CD4-positive, alpha-beta T cell (primary cell): ENCODE measurements around the gene MED12L. TPM values are rescaled to one million over a fixed set of nuclear protein-coding genes. Genes with fewer than 3 reads are reported as not detected.

Experiments
- ATAC-seq: fragments of 200-7000 bp; cut with Tn5 transposase; one replicate; pipeline ENCODE4 v1.10.0; 2022; ENCODE audit warnings: mild to moderate bottlenecking; ENCODE audit not compliant: poor library complexity
- CTCF ChIA-PET: fragments of 350-600 bp; sonication (Branson Sonifier 250); formaldehyde crosslinking; loops from one replicate; lab custom pipeline; 2021; ENCODE audit warnings: antibody characterized with exemption, inconsistent platforms; lab: Charles Lee
- POLR2A ChIA-PET: fragments of 350-600 bp; sonication (Branson Sonifier 250); formaldehyde crosslinking; loops from one replicate; lab custom pipeline; 2021; ENCODE audit warnings: antibody characterized with exemption, inconsistent platforms; lab: Charles Lee
- DNase-seq, 14 experiments: peaks; one replicate each; pipeline ENCODE4 v3.0.0-alpha.2; 2013 to 2020; ENCODE audit warnings: mixed read lengths in 2 of 14
- H3K27ac ChIP-seq, 2 donors: one replicate each; pipeline versions ENCODE4 v1.5.1 to v1.7.0; 2013; ENCODE audit warnings: low read length in 2 of 2, low read depth in 1 of 2, mild to moderate bottlenecking in 1 of 2
- H3K27me3 ChIP-seq, 2 experiments: 1 replicate in 1 of 2; 2 replicates in 1 of 2; pipeline versions ENCODE4 v1.6.1 to v1.7.0; 2013; ENCODE audit warnings: low read length in 2 of 2, control low read depth in 1 of 2, mild to moderate bottlenecking in 1 of 2, moderate library complexity in 1 of 2; ENCODE audit not compliant: insufficient read depth in 2 of 2, control insufficient read depth in 1 of 2
- H3K36me3 ChIP-seq: one replicate; pipeline ENCODE4 v1.6.1; 2013; ENCODE audit warnings: low read length, control low read depth; ENCODE audit not compliant: insufficient read depth
- H3K4me1 ChIP-seq: one replicate; pipeline ENCODE4 v1.6.1; 2013; ENCODE audit warnings: low read length, control low read depth; ENCODE audit not compliant: insufficient read depth
- H3K4me3 ChIP-seq: one replicate; pipeline ENCODE4 v1.5.1; 2013; ENCODE audit warnings: mild to moderate bottlenecking, low read length, moderate library complexity
- H3K9me3 ChIP-seq, 2 experiments: 1 replicate in 1 of 2; 2 replicates in 1 of 2; pipeline versions ENCODE4 v1.6.1 to v1.7.0; 2013; ENCODE audit warnings: low read length in 2 of 2, mild to moderate bottlenecking in 2 of 2, control low read depth in 1 of 2, moderate library complexity in 1 of 2; ENCODE audit not compliant: control insufficient read depth in 1 of 2, insufficient read depth in 1 of 2
- H3K27ac Mint-ChIP-seq: one replicate; pipeline ENCODE4 v1.8.0; 2020; ENCODE audit warnings: mixed read lengths
- H3K27me3 Mint-ChIP-seq: one replicate; pipeline ENCODE4 v1.8.0; 2021; ENCODE audit warnings: mixed read lengths
- H3K36me3 Mint-ChIP-seq: one replicate; pipeline ENCODE4 v1.8.0; 2021; ENCODE audit warnings: low read depth, mixed read lengths
- H3K4me1 Mint-ChIP-seq: one replicate; pipeline ENCODE4 v1.8.0; 2021; ENCODE audit warnings: low read depth, mixed read lengths
- H3K4me3 Mint-ChIP-seq: one replicate; pipeline ENCODE4 v1.8.0; 2020; ENCODE audit warnings: mild to moderate bottlenecking, mixed read lengths
- H3K9me3 Mint-ChIP-seq: one replicate; pipeline ENCODE4 v1.8.0; 2020; ENCODE audit warnings: mixed read lengths
- intact Hi-C, 2 experiments: fragments of 100-400 bp; cut with DNase I in 1 of 2; cut with micrococcal nuclease in 1 of 2; formaldehyde crosslinking; loops; one replicate each; pipeline versions ENCODE4 v1.15.1 to v1.9.0; 2023 to 2025; cut with DNase I, micrococcal nuclease
- total RNA-seq, 174 experiments: library from RNA in 2 of 174; stranded (reverse) in 2 of 174; gene quantifications; one replicate each; pipeline ENCODE4 v1.2.3 and lab custom pipeline; 2021 to 2026
- TF ChIP-seq, protein P1 (sequence below): fragments of 200-600 bp; IDR thresholded peaks from one replicate; pipeline ENCODE4 v1.8.0; 2022; ENCODE audit warnings: antibody characterized with exemption, mild to moderate bottlenecking

MED12L gene
- total RNA-seq, 2 experiments from 2014 or later, result 0.39 to 0.49 TPM

- Mint-ChIP-seq H3K4me3 (no peak overlapping the region), H3K27me3 (no peaks in the 10 kb centered on the region), H3K9me3 (no peaks in the 10 kb centered on the region), H3K36me3 (peaks cover 10% of the 10 kb centered on the region), H3K4me1 (peaks cover 25% of the 10 kb centered on the region), H3K27ac (no peak overlapping the region)
- DNase-seq, result no peak
- H3K4me1 ChIP-seq, result peaks cover 5% of the 10 kb centered on the region
- ChIA-PET CTCF (interaction anchor here (0.9 to 1.3 kb wide), 2 partner anchors 24 to 27 kb away, joined by 3 read pairs; no protein-coding TSS in a partner anchor), POLR2A (interaction anchor here (1.1 to 1.5 kb wide), 3 partner anchors 9 to 428 kb away, joined by 3 to 8 read pairs (median 4); no protein-coding TSS in a partner anchor)
- H3K4me3 ChIP-seq, result no peak overlapping the region
- peaks cover 2% of the 10 kb centered on the region for H3K36me3 ChIP-seq
- TF ChIP-seq, protein P1, sequence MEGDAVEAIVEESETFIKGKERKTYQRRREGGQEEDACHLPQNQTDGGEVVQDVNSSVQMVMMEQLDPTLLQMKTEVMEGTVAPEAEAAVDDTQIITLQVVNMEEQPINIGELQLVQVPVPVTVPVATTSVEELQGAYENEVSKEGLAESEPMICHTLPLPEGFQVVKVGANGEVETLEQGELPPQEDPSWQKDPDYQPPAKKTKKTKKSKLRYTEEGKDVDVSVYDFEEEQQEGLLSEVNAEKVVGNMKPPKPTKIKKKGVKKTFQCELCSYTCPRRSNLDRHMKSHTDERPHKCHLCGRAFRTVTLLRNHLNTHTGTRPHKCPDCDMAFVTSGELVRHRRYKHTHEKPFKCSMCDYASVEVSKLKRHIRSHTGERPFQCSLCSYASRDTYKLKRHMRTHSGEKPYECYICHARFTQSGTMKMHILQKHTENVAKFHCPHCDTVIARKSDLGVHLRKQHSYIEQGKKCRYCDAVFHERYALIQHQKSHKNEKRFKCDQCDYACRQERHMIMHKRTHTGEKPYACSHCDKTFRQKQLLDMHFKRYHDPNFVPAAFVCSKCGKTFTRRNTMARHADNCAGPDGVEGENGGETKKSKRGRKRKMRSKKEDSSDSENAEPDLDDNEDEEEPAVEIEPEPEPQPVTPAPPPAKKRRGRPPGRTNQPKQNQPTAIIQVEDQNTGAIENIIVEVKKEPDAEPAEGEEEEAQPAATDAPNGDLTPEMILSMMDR, result no peak
- intact Hi-C loops, result loop anchor here in 1 of 2 experiments (5.0 kb wide), 1 partner anchor 1210 kb away; no protein-coding TSS in a partner anchor
- H3K27ac ChIP-seq, result no peak overlapping the region
- peaks cover 0 to 9% of the 10 kb centered on the region in 2 experiments for H3K9me3 ChIP-seq
- no peaks in the 10 kb centered on the region for H3K27me3 ChIP-seq
- ATAC-seq, result no peak
Measured at GRCh38 chr3:151192545-151192944, 107.1 kb downstream of the MED12L start.

DNA sequence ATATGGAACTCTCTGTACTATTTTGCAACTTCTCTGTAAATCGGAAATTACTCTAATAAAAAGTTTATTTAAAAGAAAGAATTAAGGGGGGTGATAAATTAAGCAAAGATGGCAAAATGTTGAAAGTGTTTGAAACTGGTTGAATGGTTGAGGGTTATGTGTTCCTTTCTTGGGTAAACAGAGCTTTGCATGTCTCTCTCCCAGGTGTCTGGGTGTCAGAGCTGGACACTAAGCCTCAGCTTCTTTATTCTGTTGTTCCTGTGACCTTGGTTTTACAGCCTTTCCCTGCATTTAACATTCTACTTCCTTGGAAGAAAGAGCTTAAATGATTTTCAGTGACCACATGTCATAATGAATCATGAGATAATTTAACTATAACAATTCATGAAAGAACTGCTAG is 110.4 kb downstream of the MED12L start:
- intact Hi-C loops, result loop anchor here in 1 of 2 experiments (2.0 kb wide), 1 partner anchor 15 kb away; no protein-coding TSS in a partner anchor
- TF ChIP-seq, protein P1, result no peak
- ATAC-seq (no peak), DNase-seq (no peak)
- Histone ChIP-seq H3K27ac (no peak overlapping the region), H3K27me3 (no peaks in the 10 kb centered on the region), H3K4me3 (no peak overlapping the region), H3K9me3 (peaks cover 0 to 9% of the 10 kb centered on the region in 2 experiments), H3K36me3 (peaks cover 16% of the 10 kb centered on the region), H3K4me1 (peaks cover 18% of the 10 kb centered on the region)
- H3K36me3 Mint-ChIP-seq, result peaks cover 33% of the 10 kb centered on the region
- H3K4me3 Mint-ChIP-seq, result no peak overlapping the region
- CTCF ChIA-PET, result interaction anchor here (0.9 to 1.6 kb wide), 2 partner anchors 15 to 32 kb away, joined by 4 to 5 read pairs; no protein-coding TSS in a partner anchor
- no peaks in the 10 kb centered on the region for H3K27me3 Mint-ChIP-seq
- peaks cover 30% of the 10 kb centered on the region for H3K4me1 Mint-ChIP-seq
- H3K27ac Mint-ChIP-seq, result no peak overlapping the region
- POLR2A ChIA-PET, result interaction anchor here (1.1 to 9.0 kb wide), 2 partner anchors 12 to 25 kb away, joined by 3 to 84 read pairs; no protein-coding TSS in a partner anchor
- no peaks in the 10 kb centered on the region for H3K9me3 Mint-ChIP-seq

DNA sequence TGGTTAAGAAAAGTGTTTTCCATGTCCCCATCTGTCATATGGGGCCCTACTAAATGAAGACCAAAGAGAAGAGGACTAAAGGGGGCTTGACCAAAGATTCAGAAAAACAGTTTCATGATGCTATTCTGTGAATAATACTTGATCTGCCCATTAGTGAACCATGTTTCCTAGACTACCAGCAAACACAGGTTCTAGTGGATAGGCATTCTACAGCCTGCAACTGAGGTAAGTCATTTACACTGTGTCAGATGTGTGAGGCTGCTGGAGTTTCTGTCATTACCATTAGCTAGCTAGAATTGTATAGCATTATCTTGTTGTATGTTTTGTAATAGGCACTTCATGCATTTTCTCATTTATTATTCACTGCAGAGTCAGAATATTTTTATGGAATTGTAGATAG is 111.0 kb downstream of the MED12L start:
- Mint-ChIP-seq H3K9me3 (no peaks in the 10 kb centered on the region), H3K27me3 (no peaks in the 10 kb centered on the region), H3K4me1 (peaks cover 36% of the 10 kb centered on the region), H3K36me3 (peaks cover 39% of the 10 kb centered on the region), H3K27ac (peak overlapping the region; percentile 36), H3K4me3 (no peak overlapping the region)
- POLR2A ChIA-PET, result interaction anchor here (1.1 to 9.0 kb wide), 2 partner anchors 12 to 25 kb away, joined by 3 to 84 read pairs; no protein-coding TSS in a partner anchor
- no peak for ATAC-seq
- CTCF ChIA-PET, result interaction anchor here (0.9 to 1.6 kb wide), 2 partner anchors 15 to 32 kb away, joined by 4 to 5 read pairs; no protein-coding TSS in a partner anchor
- TF ChIP-seq, protein P1, result no peak
- Histone ChIP-seq H3K4me3 (no peak overlapping the region), H3K36me3 (peaks cover 16% of the 10 kb centered on the region), H3K27me3 (no peaks in the 10 kb centered on the region), H3K4me1 (peaks cover 18% of the 10 kb centered on the region), H3K9me3 (peaks cover 0 to 9% of the 10 kb centered on the region in 2 experiments), H3K27ac (no peak overlapping the region)
- no peak for DNase-seq
- intact Hi-C loops, result no loop called here
